ENCODE results near the gene TSSK3. TPM values are rescaled to one million over a fixed set of nuclear protein-coding genes. Genes with fewer than 3 reads are reported as not detected.

The TSSK3 gene
- total RNA-seq, 4 donors from 2014 or later: 1.3 to 1.4 TPM; not detected in 2

DNA sequence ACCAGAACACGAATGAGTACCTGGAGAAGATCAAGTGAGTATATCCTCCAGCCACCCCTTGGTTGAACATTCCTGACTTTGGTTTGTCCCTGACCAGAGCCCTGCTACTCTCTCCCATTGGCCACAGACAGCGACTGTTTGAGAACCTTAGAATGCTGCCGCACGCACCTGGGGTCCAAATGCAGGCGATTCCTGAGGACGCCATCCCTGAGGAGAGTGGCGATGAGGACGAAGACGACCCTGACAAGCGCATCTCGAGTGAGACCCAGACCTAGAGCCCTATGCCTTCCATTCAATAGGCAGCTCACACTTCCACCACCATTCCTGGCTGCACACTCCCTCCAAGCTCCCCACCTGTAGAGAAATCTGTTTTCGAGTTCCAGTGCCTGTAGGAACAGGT, 30.8 kb upstream of the TSSK3 start:
- Histone ChIP-seq H3K4me1 (peaks cover 9 to 34% (median 24%) of the 10 kb centered on the region in 4 donors), H3K9me3 (no peaks in the 10 kb centered on the region), H3K27me3 (no peaks in the 10 kb centered on the region), H3K36me3 (peaks cover 0 to 37% (median 18%) of the 10 kb centered on the region in 4 donors), H3K4me3 (no peak overlapping the region), H3K27ac (no peak overlapping the region)
- WGBS, 2 donors (ENCODE audit: low coverage in 1 of 2): 93% methylated on average over 12 of the region's 12 CpGs; no CpG with 5 or more reads in 1 of the 2 donors
- no peak for TF ChIP-seq POLR2A (IDR thresholded peaks at IDR 0.05)
- TF ChIP-seq EP300 (IDR thresholded peaks at IDR 0.05; ENCODE audit: low read depth): no peak
- no peak for TF ChIP-seq POLR2AphosphoS5 (IDR thresholded peaks at IDR 0.05)
- no peak for TF ChIP-seq CTCF (IDR thresholded peaks at IDR 0.05)
- intact Hi-C loops (cut with DNase I; ENCODE audit: low total_unique reads) (no loop called here), in situ Hi-C loops (cut with MboI; ENCODE audit: low pct_ligation_motif_present in 1 of 4, low pct_unique_long_range_greater_than_20kb in 1 of 4, low sequenced_read_pairs in 3 of 4) (no loop called here)
- no peak for DNase-seq

GRCh38 chr1:32332290-32333079, 29.9 kb upstream of the TSSK3 start:
- Histone ChIP-seq H3K36me3 (peaks cover 0 to 28% (median 13%) of the 10 kb centered on the region in 4 donors), H3K27me3 (no peaks in the 10 kb centered on the region), H3K27ac (peak overlapping the region; percentile 17 to 91 (median 33)), H3K9me3 (no peaks in the 10 kb centered on the region), H3K4me1 (peaks cover 16 to 43% (median 31%) of the 10 kb centered on the region in 4 donors), H3K4me3 (no peak overlapping the region)
- no peak for TF ChIP-seq CTCF (IDR thresholded peaks at IDR 0.05)
- peak in 1 of 3 donors; percentile 15 for TF ChIP-seq POLR2AphosphoS5 (IDR thresholded peaks at IDR 0.05)
- in situ Hi-C loops (cut with MboI; ENCODE audit: low pct_ligation_motif_present in 1 of 4, low pct_unique_long_range_greater_than_20kb in 1 of 4, low sequenced_read_pairs in 3 of 4) (no loop called here), intact Hi-C loops (cut with DNase I; ENCODE audit: low total_unique reads) (no loop called here)
- WGBS, 2 donors (ENCODE audit: low coverage in 1 of 2): 48% methylated on average over 3 of the region's 3 CpGs; no CpG with 5 or more reads in 1 of the 2 donors
- DNase-seq: peak; percentile 55

GRCh38 chr1:32333251-32333963, 28.9 kb upstream of the TSSK3 start:
- Histone ChIP-seq H3K9me3 (no peaks in the 10 kb centered on the region), H3K27me3 (no peaks in the 10 kb centered on the region), H3K27ac (peak overlapping the region; percentile 17 to 91 (median 33)), H3K4me1 (peaks cover 16 to 51% (median 40%) of the 10 kb centered on the region in 4 donors), H3K36me3 (peaks cover 0 to 20% (median 9%) of the 10 kb centered on the region in 4 donors), H3K4me3 (no peak overlapping the region)
- TF ChIP-seq CTCF (IDR thresholded peaks at IDR 0.05): no peak
- no peak for TF ChIP-seq EP300 (IDR thresholded peaks at IDR 0.05; ENCODE audit: low read depth)
- no peak for TF ChIP-seq POLR2AphosphoS5 (IDR thresholded peaks at IDR 0.05)
- no peak for TF ChIP-seq POLR2A (IDR thresholded peaks at IDR 0.05)
- intact Hi-C loops (cut with DNase I; ENCODE audit: low total_unique reads) (no loop called here), in situ Hi-C loops (cut with MboI; ENCODE audit: low pct_ligation_motif_present in 1 of 4, low pct_unique_long_range_greater_than_20kb in 1 of 4, low sequenced_read_pairs in 3 of 4) (no loop called here)
- DNase-seq: no peak
- 53 to 65% methylated on average over 2 to 3 of the region's 3 CpGs for WGBS, 2 donors (ENCODE audit: low coverage in 1 of 2)

GRCh38 chr1:32334274-32334861, 28.0 kb upstream of the TSSK3 start:
- Histone ChIP-seq H3K4me1 (peaks cover 16 to 61% (median 43%) of the 10 kb centered on the region in 4 donors), H3K36me3 (peaks cover 0 to 15% (median 5%) of the 10 kb centered on the region in 4 donors), H3K4me3 (peak overlapping the region in 3 of 4 donors; percentile 87 to 90 (median 89)), H3K27ac (peak overlapping the region; percentile 84 to 91 (median 86)), H3K9me3 (no peaks in the 10 kb centered on the region), H3K27me3 (no peaks in the 10 kb centered on the region)
- no peak for TF ChIP-seq EP300 (IDR thresholded peaks at IDR 0.05; ENCODE audit: low read depth)
- TF ChIP-seq CTCF (IDR thresholded peaks at IDR 0.05): no peak
- TF ChIP-seq POLR2AphosphoS5 (IDR thresholded peaks at IDR 0.05): no peak
- no peak for TF ChIP-seq POLR2A (IDR thresholded peaks at IDR 0.05)
- intact Hi-C loops (cut with DNase I; ENCODE audit: low total_unique reads) (no loop called here), in situ Hi-C loops (cut with MboI; ENCODE audit: low pct_ligation_motif_present in 1 of 4, low pct_unique_long_range_greater_than_20kb in 1 of 4, low sequenced_read_pairs in 3 of 4) (no loop called here)
- 46% methylated on average over 9 of the region's 9 CpGs; no CpG with 5 or more reads in 1 of the 2 donors for WGBS, 2 donors (ENCODE audit: low coverage in 1 of 2)
- peak; percentile 15 for DNase-seq

Data from transverse colon (tissue), 4 donors.